HUES6 (cell line): Measurements from ENCODE around the gene TAS2R14.

Experiments
- H3K27ac ChIP-seq: 2 replicates; pipeline ENCODE4 v1.7.0; 2013; ENCODE audit warnings: low read depth, mild to moderate bottlenecking, low read length, inconsistent platforms
- H3K27me3 ChIP-seq: 2 replicates; pipeline ENCODE4 v1.6.1; 2013; ENCODE audit warnings: low read length; ENCODE audit not compliant: control insufficient read depth, insufficient read depth
- H3K36me3 ChIP-seq: 2 replicates; pipeline ENCODE4 v1.6.1; 2013; ENCODE audit warnings: low read length; ENCODE audit not compliant: control insufficient read depth, insufficient read depth
- H3K4me1 ChIP-seq: 2 replicates; pipeline ENCODE4 v1.6.1; 2013; ENCODE audit warnings: low read length; ENCODE audit not compliant: control insufficient read depth, insufficient read depth
- H3K4me3 ChIP-seq: 2 replicates; pipeline ENCODE4 v1.5.1; 2013; ENCODE audit warnings: low read depth, low read length
- H3K9ac ChIP-seq: one replicate; pipeline ENCODE4 v1.6.1; 2013; ENCODE audit warnings: mild to moderate bottlenecking, low read length
- H3K9me3 ChIP-seq: 2 replicates; pipeline ENCODE4 v1.6.1; 2013; ENCODE audit warnings: low read depth, low read length; ENCODE audit not compliant: control insufficient read depth, insufficient read depth

The TAS2R14 gene

DNA sequence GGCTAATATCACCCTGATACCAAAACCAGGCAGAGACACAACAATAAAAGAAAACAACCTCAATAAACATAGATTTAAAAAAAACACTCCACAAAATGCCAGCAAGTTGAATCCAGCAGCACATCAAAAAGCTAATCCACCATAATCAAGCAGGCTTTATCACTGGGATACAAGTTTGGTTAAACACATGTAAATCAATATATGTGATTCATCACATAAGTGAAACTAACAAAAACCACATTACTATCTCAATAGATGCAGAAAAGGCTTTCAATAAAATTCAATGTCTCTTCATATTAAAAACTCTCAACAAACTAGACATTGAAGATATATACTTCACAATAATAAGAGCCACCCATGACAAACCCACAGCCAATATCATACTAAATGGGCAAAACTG is 17.0 kb upstream of the TAS2R14 start:
- no peaks in the 10 kb centered on the region; the same call in 1 of the 2 replicates for H3K9me3 ChIP-seq
- H3K4me3 ChIP-seq: no peak overlapping the region
- no peaks in the 10 kb centered on the region for H3K36me3 ChIP-seq
- H3K4me1 ChIP-seq: no peaks in the 10 kb centered on the region
- H3K27ac ChIP-seq: no peak overlapping the region
- H3K27me3 ChIP-seq: no peaks in the 10 kb centered on the region
- no peak overlapping the region for H3K9ac ChIP-seq

- no peak overlapping the region for H3K27ac ChIP-seq
- H3K4me3 ChIP-seq: no peak overlapping the region
- H3K36me3 ChIP-seq: no peaks in the 10 kb centered on the region
- no peaks in the 10 kb centered on the region for H3K27me3 ChIP-seq
- H3K4me1 ChIP-seq: no peaks in the 10 kb centered on the region
- H3K9ac ChIP-seq: no peak overlapping the region
- peaks cover 7% of the 10 kb centered on the region; the same call in 1 of the 2 replicates for H3K9me3 ChIP-seq
Observed at GRCh38 chr12:10952645-10953044, 13.6 kb upstream of the TAS2R14 start.

GRCh38 chr12:10943167-10943566 is 4.1 kb upstream of the TAS2R14 start:
- Histone ChIP-seq H3K27me3 (no peaks in the 10 kb centered on the region), H3K27ac (no peak overlapping the region), H3K4me1 (peaks cover 12% of the 10 kb centered on the region), H3K4me3 (no peak overlapping the region), H3K36me3 (no peaks in the 10 kb centered on the region), H3K9me3 (peaks cover 33% of the 10 kb centered on the region), H3K9ac (no peak overlapping the region)

- Histone ChIP-seq H3K4me1 (peaks cover 12% of the 10 kb centered on the region), H3K36me3 (no peaks in the 10 kb centered on the region), H3K27me3 (no peaks in the 10 kb centered on the region), H3K9me3 (peaks cover 27% of the 10 kb centered on the region), H3K9ac (peak overlapping the region; percentile 71), H3K27ac (peak overlapping the region; percentile 62; the same call in 1 of the 2 replicates), H3K4me3 (no peak overlapping the region)
Observed at GRCh38 chr12:10941916-10942607, 3.0 kb upstream of the TAS2R14 start.

- no peaks in the 10 kb centered on the region for H3K27me3 ChIP-seq
- peaks cover 13% of the 10 kb centered on the region for H3K4me1 ChIP-seq
- no peak overlapping the region for H3K9ac ChIP-seq
- H3K27ac ChIP-seq: no peak overlapping the region
- peaks cover 23% of the 10 kb centered on the region for H3K9me3 ChIP-seq
- H3K36me3 ChIP-seq: no peaks in the 10 kb centered on the region
- no peak overlapping the region for H3K4me3 ChIP-seq
Observed at GRCh38 chr12:10941369-10941768, 2.3 kb upstream of the TAS2R14 start.

- Histone ChIP-seq H3K4me1 (peaks cover 16% of the 10 kb centered on the region), H3K9ac (no peak overlapping the region), H3K4me3 (no peak overlapping the region), H3K27me3 (no peaks in the 10 kb centered on the region), H3K27ac (no peak overlapping the region), H3K36me3 (no peaks in the 10 kb centered on the region), H3K9me3 (peaks cover 18% of the 10 kb centered on the region)
Observed at GRCh38 chr12:10940389-10940788, 1.3 kb upstream of the TAS2R14 start.

- H3K36me3 ChIP-seq: no peaks in the 10 kb centered on the region
- no peak overlapping the region for H3K27ac ChIP-seq
- peaks cover 4% of the 10 kb centered on the region; the same call in 1 of the 2 replicates for H3K4me1 ChIP-seq
- H3K9ac ChIP-seq: no peak overlapping the region
- no peaks in the 10 kb centered on the region for H3K27me3 ChIP-seq
- H3K4me3 ChIP-seq: no peak overlapping the region
- no peaks in the 10 kb centered on the region for H3K9me3 ChIP-seq
Observed at GRCh38 chr12:10936506-10936905, 2.6 kb downstream of the TAS2R14 start.

DNA sequence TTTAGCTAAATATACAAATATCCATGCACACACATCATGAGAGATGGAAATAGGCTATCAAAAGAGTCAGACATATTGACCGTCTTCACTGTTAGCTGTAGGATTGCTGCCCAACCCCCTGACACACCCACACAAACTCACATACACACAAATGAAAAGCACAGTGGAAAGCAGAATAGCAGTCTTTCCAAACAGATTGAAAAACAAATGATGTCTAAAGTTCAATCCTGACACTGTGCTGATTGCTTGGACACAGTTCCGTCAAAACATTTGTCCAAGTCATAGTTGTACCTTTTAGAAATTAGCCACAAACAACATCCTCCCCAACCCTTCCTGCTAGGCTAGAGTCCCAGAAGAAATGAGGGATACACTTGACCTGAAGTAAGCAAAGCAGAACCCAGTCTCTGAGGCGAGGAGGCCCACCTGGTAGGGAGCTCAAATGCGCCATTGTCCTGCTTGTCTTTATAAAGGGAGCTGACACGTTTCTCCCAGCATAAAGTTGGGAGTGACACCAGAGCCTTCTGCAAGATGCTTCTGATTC is 10.2 kb downstream of the TAS2R14 start, which contains the start of gene PRH2:
Gene PRH2 (plus strand): TSS at position 491 of the 541 bp plus-strand sequence. CDS start 38 bp downstream, at position 529.
- H3K27ac ChIP-seq: no peak within 1 kb of the TSS
- H3K36me3 ChIP-seq: no peaks in the 10 kb centered on the region
- H3K4me1 ChIP-seq: no peaks in the 10 kb centered on the region
- H3K9ac ChIP-seq: no peak within 1 kb of the TSS
- no peak within 1 kb of the TSS for H3K4me3 ChIP-seq
- H3K9me3 ChIP-seq: no peaks in the 10 kb centered on the region
- no peaks in the 10 kb centered on the region for H3K27me3 ChIP-seq

DNA sequence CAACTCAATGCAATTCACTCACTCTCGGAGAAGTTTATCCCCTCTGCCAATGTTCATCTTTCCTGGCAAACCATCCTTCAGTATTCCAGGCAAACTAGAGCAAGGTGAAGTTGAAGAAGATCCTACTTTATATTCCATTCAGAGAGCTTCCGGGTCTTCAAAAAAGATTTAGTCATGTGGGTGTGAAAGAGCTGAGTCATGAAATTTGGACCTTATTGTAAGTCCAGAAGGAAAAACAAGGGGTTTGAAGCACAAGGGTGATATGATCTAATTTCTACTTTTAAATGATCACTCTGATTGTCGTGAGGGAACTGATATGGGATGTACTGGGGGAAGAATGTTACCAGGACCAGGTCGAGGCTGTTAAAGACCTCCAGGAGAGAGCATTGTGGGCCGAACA is 12.8 kb downstream of the TAS2R14 start:
- no peaks in the 10 kb centered on the region for H3K27me3 ChIP-seq
- H3K4me1 ChIP-seq: no peaks in the 10 kb centered on the region
- H3K36me3 ChIP-seq: no peaks in the 10 kb centered on the region
- no peak overlapping the region for H3K9ac ChIP-seq
- no peaks in the 10 kb centered on the region for H3K9me3 ChIP-seq
- no peak overlapping the region for H3K27ac ChIP-seq
- H3K4me3 ChIP-seq: no peak overlapping the region

DNA sequence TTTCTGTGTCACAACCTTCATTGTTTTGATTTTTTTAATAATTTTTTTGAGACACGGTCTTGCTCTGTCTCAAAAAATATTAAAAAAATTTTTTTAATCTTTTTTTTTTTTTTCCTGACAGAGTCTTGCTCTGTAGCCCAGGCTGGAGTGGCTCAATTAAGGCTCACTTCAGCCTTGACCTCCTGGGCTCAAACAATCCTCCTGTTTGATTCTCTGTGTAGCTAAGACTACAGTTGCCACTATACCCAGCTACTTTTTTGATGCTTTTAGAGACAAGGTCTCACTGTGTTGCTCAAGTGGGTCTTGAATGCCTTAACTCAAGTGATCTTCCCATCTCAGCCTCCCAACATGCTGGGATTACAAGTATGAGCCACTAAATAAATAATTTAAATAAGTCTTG is 19.3 kb downstream of the TAS2R14 start:
- Histone ChIP-seq H3K9ac (no peak overlapping the region), H3K27ac (no peak overlapping the region), H3K36me3 (no peaks in the 10 kb centered on the region), H3K4me1 (no peaks in the 10 kb centered on the region), H3K27me3 (no peaks in the 10 kb centered on the region), H3K4me3 (no peak overlapping the region), H3K9me3 (no peaks in the 10 kb centered on the region)

DNA sequence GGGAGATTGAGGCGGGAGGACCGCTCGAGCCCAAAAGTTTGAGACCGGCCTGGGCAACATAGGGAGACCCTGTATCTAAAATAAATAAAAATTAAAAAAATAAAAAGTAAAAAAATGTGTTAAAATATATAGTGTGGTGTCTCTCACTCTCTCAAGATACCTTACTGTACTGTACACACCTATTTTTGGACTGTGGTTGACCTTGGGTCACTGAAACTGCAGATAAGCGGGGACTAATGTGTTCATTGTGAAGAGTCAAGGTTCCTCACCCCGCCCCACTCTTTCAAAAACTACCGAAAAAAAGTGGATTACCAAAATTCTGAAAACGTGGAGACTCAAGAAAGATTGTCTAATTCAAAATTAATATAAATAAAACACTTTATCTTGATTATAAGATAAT is 28.7 kb downstream of the TAS2R14 start:
- no peak overlapping the region for H3K4me3 ChIP-seq
- H3K4me1 ChIP-seq: no peaks in the 10 kb centered on the region
- no peak overlapping the region for H3K27ac ChIP-seq
- H3K36me3 ChIP-seq: no peaks in the 10 kb centered on the region
- H3K9me3 ChIP-seq: peaks cover under 1% of the 10 kb centered on the region; the same call in 1 of the 2 replicates
- H3K27me3 ChIP-seq: no peaks in the 10 kb centered on the region
- H3K9ac ChIP-seq: no peak overlapping the region
